Body of pancreas (tissue), 4 donors: ENCODE data around the gene TMEM38A.

ENCODE experiments used
- CTCF ChIP-seq, 7 experiments: fragments of 450-650 bp in 4 of 7; fragments of 200-600 bp in 3 of 7; sonication (generic) in 3 of 7; IDR thresholded peaks; one replicate each; pipeline ENCODE4 v1.5.1; 2016 to 2019; ENCODE audit warnings: antibody characterized with exemption in 7 of 7
- POLR2A ChIP-seq, 3 donors: fragments of 450-650 bp; IDR thresholded peaks; one replicate each; pipeline ENCODE4 v1.6.1; 2016; ENCODE audit warnings: antibody characterized with exemption in 3 of 3, mild to moderate bottlenecking in 2 of 3

GRCh38 chr19:16614941-16615340, 46.0 kb upstream of the TMEM38A start:
- TF ChIP-seq CTCF (IDR thresholded peaks at IDR 0.05) (no peak), POLR2A (IDR thresholded peaks at IDR 0.05) (no peak)
